NCI-H345 treated with DMSO at 0.1 percent for 48 hours (cell line): Measurements from ENCODE around the gene RAD51B.
"Not testable (repeated sequence)": the region's sequence is repeated elsewhere in the genome, so short reads cannot be mapped to it uniquely, and the experiment has no call there.

Source experiments
- DNase-seq: peaks from one replicate; lab custom pipeline; 2025; ENCODE audit not compliant: unreplicated experiment; lab: John Stamatoyannopoulos, UW

RAD51B gene

GRCh38 chr14:68167383-68168087 is 348.0 kb downstream of the RAD51B start:
- DNase-seq = no peak

DNA sequence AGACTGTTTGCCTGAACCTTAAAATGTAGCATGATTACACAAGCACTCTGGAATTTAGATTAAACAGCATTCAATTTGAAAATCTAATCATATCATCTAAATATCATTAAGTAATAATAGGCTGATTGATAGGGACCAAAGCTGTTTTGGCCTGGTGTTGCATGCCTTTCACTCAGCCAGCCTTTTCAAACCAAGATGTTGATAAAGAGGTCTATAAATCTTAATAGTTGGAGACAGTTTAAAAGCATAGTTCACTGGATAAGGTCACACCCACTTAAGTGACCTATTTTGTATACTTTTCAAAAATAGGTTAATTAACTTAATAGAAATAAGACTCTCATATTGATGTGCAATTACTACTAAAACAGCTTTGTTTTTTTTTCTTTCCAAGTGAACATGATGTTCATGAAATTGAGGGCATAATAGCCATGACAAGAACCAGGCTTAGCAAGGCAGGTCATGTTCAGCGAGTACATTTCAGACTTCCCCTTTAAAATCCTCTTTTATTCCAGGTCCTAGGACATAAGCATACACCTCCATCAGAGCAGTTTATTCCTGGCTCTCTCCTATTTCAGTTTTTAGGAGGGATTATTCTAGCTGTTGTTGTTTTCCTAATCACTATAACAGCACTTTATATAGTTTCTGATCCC is 349.0 kb downstream of the RAD51B start:
- DNase-seq = no peak

GRCh38 chr14:68172216-68172615 is 352.6 kb downstream of the RAD51B start:
- no peak for DNase-seq

DNA sequence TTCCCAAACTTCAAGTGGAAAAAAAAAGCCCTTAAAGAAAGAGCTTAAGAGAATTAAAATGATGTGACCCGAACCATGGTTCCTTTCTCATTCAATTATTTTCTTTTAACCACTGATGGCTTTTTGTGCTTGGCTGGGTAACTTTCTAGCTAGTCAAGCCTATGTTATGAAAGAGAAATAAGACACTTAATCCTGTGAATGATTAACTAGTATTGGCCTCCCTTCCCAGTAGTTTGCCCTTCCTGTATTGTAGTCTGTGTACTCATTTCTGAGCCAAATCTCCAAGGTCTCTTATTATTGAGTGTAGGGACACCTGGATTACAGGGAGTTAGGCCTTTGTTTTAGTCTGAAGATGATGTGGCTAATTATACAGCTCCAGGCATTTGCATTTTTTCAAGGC is 353.0 kb downstream of the RAD51B start:
- DNase-seq = no peak

DNA sequence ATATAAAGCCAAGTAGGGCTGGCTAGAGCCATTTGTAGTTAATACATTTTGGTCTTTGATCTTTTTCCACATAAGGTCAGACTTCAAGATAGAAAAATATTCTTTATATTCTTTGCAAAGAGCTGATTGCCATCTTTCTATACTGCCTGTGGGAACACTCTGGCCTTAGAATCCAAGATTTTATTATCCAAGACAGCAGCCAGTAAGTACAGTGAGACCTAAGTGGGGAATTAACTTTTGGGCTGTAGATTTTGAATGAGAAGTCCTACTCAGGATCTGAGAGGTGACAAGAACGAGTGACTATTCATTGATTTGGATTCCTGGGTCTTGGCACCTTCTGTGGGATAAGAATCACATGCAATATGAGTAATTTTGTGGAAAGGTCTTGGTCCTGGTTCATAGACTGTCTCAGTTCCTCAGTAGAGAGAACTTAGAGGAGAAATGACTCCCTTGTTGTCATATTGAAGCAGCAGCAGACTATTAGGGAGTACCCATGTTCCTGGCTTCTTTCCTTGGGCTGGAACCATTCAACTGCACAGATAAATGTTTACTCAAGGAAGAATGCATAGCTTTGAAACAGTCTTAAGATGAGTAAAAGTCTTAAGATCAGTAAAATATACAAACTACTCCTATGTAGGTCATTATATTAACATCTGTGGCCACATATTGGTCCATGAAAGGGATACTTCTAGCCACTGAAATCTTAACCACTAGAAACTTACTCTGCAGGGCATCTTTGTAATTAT is 353.8 kb downstream of the RAD51B start:
- DNase-seq = no peak

- DNase-seq = no peak
These were observed 354.9 kb downstream of the RAD51B start for GRCh38 chr14:68174446-68174845.

- no peak for DNase-seq
These were observed 357.1 kb downstream of the RAD51B start for GRCh38 chr14:68176687-68177086.

DNA sequence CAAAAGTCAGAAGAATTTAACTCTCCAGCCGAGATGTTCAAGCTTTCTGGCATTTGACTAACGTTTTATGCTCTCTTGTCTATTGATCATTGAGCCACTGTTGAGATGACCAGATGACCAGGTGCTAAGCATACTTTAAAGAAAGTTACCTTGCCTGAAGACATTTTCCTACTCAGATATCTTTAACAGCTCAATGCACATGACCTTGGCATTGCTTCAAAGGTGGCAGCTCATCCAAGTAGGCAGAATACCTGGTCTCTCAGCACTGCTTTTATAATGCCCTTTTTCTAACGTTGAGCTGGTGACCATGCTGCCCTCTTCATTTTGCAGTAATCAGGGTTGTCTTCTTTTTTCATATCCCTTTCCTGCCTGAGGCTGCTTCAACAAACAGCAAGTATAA is 358.1 kb downstream of the RAD51B start:
- no peak for DNase-seq

DNA sequence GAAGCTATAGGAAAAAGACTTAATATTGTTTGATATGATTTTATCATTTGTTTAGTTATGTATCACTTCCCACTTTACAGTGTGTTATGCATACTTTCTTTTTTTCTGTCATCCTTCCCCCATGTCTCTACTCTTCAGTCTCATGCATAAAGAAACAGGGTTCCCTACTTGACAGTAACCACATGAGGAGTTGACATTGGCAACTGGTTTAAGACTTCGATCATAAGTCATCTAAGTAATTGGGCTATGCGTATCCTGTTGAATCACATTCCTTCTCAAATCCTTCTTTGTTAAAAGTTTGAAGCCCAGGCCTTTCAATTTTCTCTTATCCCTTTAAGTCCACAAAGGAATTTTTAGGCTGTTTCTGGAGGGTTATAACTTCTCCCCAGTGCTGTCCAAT is 358.7 kb downstream of the RAD51B start:
- DNase-seq = no peak

- DNase-seq = no peak
These were observed 362.1 kb downstream of the RAD51B start for GRCh38 chr14:68181519-68182326.

DNA sequence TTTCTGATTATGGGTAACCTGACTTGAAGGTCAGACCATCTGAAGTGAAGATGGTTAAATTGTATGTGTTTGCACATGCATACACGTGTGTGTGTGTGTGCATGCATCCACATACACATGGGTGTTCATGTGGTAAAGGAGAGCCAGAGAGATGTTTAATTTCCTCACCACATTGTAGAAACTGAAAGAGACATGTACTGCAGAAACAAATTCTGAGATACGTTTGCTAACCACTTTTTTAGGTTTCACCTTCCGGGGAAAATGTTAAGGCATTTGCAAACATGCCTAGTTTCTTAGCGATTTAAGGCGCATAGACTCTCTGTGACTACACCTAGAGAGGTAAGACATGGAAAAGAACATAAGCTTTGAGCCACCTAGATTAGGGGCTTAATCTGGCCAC is 362.9 kb downstream of the RAD51B start:
- no peak for DNase-seq

DNA sequence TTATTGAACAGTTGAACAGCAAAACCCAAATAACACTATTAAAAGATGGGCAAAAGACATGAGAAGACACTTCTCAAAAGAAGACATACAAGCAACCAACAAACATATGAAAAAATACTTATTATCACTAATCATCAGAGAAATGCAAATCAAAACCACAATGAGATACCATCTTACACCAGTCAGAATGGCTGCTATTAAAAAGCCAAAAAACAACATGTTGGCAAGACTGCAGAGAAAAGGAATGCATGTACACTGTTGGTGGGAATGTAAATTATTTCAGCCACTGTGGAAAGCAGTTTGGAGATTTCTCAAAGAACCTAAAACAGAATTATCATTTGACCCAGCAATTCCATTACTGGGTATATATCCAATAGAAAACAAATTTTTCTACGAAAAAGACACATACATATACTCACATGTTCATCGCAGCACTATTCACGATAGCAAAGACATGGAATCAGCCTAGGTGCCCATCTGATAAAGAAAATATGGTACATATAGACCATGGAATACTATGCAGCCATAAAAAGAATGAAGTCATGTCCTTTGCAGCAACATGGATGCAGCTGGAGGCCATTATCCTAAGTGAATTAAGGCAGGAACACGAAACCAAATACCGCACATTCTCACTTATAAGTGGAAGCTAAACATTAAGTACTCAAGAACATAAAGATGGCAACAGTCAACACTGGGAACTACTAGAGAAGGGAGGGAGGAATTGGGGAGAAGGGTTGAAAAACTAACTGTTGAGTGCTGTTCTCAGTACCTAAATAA is 367.1 kb downstream of the RAD51B start:
- DNase-seq = not testable (repeated sequence)

- no peak for DNase-seq
These were observed 368.6 kb downstream of the RAD51B start for GRCh38 chr14:68188174-68188573.

- DNase-seq = no peak
These were observed 370.5 kb downstream of the RAD51B start for GRCh38 chr14:68190032-68190431.

DNA sequence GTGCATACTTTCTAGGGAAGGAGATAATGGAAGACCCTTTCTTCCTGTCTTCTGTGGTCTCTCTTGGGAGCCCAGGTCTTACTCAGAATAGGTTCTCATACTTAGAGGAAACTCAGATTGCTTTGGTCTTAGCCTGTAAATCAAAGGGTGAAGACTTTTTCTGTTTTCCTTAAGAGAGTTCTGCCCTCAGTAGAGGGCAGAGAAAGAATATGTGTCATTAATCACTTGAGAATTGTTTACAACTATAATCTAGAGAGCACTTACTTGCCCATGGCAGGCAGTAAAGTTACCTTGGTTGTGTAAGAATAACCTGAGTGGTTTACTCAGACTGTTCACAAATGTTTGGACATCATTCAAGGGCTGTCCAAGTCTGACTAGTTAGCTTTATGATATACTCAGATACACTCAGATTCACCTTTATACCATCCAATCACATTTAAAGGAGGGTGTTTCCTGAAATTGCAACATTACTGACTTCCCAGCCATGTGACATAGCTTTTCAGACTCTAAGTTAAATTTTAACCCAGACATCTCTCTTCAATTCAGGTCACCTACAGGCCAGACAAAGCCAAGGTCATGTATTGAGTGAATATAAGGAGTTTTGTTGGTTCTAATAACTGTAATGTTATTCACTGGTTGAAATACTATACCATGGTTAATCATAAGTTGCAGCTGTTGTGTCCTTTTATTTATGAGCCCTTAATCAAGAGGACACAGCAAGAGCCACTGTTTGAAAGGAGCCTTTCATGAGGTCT is 372.2 kb downstream of the RAD51B start:
- DNase-seq = no peak

DNA sequence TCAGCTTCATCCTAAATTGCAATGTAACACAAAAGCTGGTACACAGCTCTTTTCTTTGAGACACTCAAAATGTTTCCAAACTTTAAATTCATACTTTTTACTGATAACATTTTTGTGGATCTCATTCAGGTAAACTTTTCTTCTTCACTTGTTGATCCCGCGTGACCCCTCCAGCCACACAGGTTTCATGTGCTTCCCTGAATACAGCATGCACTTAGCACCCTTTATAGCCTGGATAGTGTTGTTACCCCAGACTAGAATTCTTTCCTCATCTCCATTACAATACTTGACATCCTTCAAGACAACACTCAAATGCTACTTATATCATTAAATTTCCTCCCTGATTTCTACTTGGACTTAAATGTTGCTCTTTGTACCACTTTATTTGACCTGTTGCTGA is 373.4 kb downstream of the RAD51B start:
- DNase-seq = no peak

GRCh38 chr14:68193970-68194681 is 374.5 kb downstream of the RAD51B start:
- no peak for DNase-seq

DNA sequence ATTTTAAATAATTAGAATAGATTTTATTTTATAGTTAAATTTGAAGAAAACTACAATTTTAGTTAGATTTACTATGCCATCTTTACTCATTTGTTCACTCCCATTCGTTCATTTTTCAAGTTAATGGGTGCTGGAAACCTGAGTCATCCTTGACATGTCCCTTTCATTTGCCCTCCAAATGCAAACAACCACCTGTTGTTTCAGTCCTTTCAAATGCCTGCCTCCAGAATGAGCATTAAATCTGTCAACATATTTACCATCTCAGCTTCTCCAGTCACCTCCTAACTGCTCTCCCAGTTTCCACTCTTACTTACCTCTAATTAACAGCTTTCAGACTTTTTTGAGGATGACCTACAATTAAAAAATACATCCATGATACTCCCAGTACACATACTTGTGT is 375.5 kb downstream of the RAD51B start:
- DNase-seq = peak; percentile 77
